ENCODE measurements around the gene RABGEF1. TPM values are rescaled to one million over a fixed set of nuclear protein-coding genes. Genes with fewer than 3 reads are reported as not detected.
"Not testable (repeated sequence)": the region's sequence is repeated elsewhere in the genome, so short reads cannot be mapped to it uniquely, and the experiment has no call there.

Gene RABGEF1
- total and polyA plus RNA-seq, 2 donors, result 16.5 to 17.0 TPM

DNA sequence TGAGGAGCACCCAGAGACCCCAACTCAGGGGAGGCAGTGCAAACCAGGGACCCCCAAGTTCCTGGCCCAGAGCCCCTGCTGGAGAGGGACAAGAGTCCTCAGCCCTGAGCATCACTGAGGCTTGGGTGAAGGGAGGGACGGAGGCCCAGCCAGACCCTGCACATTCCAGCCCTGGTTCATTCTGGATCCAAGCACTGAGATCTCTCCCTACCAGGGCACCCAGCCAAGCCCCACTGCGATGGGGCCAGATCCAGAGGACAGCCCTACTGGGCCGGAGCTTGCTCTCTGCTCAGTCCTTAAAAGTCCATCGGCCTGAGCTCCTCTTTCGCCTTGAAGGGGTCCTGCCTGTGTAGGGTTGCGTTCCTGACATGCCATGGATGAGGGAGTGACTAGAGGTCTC is 40.5 kb upstream of the RABGEF1 start:
- DNase-seq (ENCODE audit: low read depth in 6 of 9, low spot score in 9 of 9), result no peak
- Histone ChIP-seq H3K27me3 (ENCODE audit: control insufficient read depth in 2 of 2, insufficient read depth in 1 of 2, low read length in 1 of 2) (no peaks in the 10 kb centered on the region), H3K4me3 (ENCODE audit: low read length in 2 of 2) (no peak overlapping the region), H3K36me3 (ENCODE audit: control insufficient read depth in 2 of 2, insufficient read depth in 2 of 2, low read length in 1 of 2) (no peaks in the 10 kb centered on the region), H3K4me1 (ENCODE audit: control insufficient read depth in 2 of 2, insufficient read depth in 2 of 2, low read length in 2 of 2) (no peaks in the 10 kb centered on the region), H3K27ac (ENCODE audit: low read depth in 1 of 2, low read length in 1 of 2) (no peak overlapping the region), H3K9me3 (ENCODE audit: control insufficient read depth in 2 of 2, insufficient read depth in 1 of 2, low read length in 1 of 2) (no peaks in the 10 kb centered on the region)
- WGBS, result 92% methylated on average over 6 of the region's 6 CpGs

DNA sequence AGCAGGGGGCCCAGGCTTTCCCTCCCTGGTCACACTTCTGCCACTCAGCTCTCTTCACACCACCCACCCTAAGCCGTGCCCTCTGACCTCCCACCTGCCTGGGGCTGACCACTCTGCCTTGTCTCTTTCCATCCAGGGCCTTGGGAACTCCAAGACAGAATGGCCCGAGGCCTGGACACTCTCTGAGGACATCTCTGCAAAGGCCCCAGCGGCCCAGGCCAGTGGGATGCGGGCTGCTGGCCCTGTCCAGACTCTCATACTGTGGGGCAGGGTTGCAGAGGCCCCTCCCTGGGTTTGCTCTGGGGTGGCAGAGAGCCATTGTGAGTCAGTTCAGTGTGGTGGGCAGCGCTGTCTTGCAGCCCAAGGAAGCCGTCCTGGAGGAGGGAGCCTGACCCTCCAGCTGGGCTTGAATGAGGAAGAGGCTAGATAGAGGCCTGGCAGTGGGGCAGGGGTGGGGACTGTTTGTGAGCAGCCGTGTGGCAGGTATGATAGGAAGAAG is 39.9 kb upstream of the RABGEF1 start:
- Histone ChIP-seq H3K4me3 (ENCODE audit: low read length in 2 of 2) (no peak overlapping the region), H3K9me3 (ENCODE audit: control insufficient read depth in 2 of 2, insufficient read depth in 1 of 2, low read length in 1 of 2) (no peaks in the 10 kb centered on the region), H3K27ac (ENCODE audit: low read depth in 1 of 2, low read length in 1 of 2) (no peak overlapping the region), H3K4me1 (ENCODE audit: control insufficient read depth in 2 of 2, insufficient read depth in 2 of 2, low read length in 2 of 2) (no peaks in the 10 kb centered on the region), H3K36me3 (ENCODE audit: control insufficient read depth in 2 of 2, insufficient read depth in 2 of 2, low read length in 1 of 2) (no peaks in the 10 kb centered on the region), H3K27me3 (ENCODE audit: control insufficient read depth in 2 of 2, insufficient read depth in 1 of 2, low read length in 1 of 2) (no peaks in the 10 kb centered on the region)
- 98% methylated on average over 7 of the region's 7 CpGs for WGBS
- DNase-seq (ENCODE audit: low read depth in 6 of 9, low spot score in 9 of 9), result no peak

DNA sequence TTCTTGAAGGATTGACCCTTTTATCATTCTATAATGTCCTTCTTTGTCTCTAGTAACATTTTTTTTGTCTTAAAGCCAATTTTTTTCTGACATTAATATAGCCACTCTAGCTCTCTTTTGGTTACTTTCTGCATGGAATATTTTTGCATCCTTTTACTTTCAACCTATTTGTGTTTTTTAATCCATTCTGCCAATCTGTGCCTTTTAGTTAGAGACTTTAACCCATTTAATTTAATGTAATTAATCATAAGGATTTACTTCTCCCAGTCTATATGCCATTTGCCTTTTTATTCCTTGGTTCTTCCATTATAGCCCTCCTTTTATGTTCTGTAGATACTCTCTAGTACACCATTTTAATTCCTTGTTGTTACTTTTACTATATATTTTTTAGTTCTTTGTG is 32.7 kb upstream of the RABGEF1 start:
- no peak overlapping the region for H3K4me3 ChIP-seq (ENCODE audit: low read length in 2 of 2)
- H3K27me3 ChIP-seq (ENCODE audit: control insufficient read depth in 2 of 2, insufficient read depth in 1 of 2, low read length in 1 of 2), result no peaks in the 10 kb centered on the region
- DNase-seq (ENCODE audit: low read depth in 6 of 9, low spot score in 9 of 9), result no peak
- H3K36me3 ChIP-seq (ENCODE audit: control insufficient read depth in 2 of 2, insufficient read depth in 2 of 2, low read length in 1 of 2), result no peaks in the 10 kb centered on the region
- H3K4me1 ChIP-seq (ENCODE audit: control insufficient read depth in 2 of 2, insufficient read depth in 2 of 2, low read length in 2 of 2), result no peaks in the 10 kb centered on the region
- H3K9me3 ChIP-seq (ENCODE audit: control insufficient read depth in 2 of 2, insufficient read depth in 1 of 2, low read length in 1 of 2), result no peaks in the 10 kb centered on the region
- no peak overlapping the region for H3K27ac ChIP-seq (ENCODE audit: low read depth in 1 of 2, low read length in 1 of 2)

DNA sequence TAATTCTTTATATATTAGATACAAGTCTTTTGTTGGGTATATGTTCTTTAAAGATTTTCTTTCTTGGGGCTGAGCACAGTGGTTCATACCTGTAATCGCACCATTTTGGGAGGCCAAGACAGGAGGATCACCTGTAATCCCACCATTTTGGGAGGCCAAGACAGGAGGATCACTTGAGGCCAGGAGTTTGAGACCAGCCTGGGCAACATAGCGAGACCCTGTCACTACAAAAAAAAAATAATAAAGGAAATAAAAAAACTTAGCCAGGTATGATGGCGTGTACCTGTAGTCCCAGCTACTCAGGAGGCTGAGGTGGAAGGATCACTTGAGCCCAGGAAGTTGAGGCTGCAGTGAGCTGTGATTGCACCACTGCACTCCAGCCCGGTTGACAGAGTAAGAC is 29.8 kb upstream of the RABGEF1 start:
- H3K4me3 ChIP-seq (ENCODE audit: low read length in 2 of 2); H3K9me3 ChIP-seq (ENCODE audit: control insufficient read depth in 2 of 2, insufficient read depth in 1 of 2, low read length in 1 of 2); DNase-seq (ENCODE audit: low read depth in 6 of 9, low spot score in 9 of 9); H3K27ac ChIP-seq (ENCODE audit: low read depth in 1 of 2, low read length in 1 of 2); H3K36me3 ChIP-seq (ENCODE audit: control insufficient read depth in 2 of 2, insufficient read depth in 2 of 2, low read length in 1 of 2); H3K27me3 ChIP-seq (ENCODE audit: control insufficient read depth in 2 of 2, insufficient read depth in 1 of 2, low read length in 1 of 2); H3K4me1 ChIP-seq (ENCODE audit: control insufficient read depth in 2 of 2, insufficient read depth in 2 of 2, low read length in 2 of 2): not testable (repeated sequence)
- WGBS, result 97% methylated on average over 4 of the region's 4 CpGs

DNA sequence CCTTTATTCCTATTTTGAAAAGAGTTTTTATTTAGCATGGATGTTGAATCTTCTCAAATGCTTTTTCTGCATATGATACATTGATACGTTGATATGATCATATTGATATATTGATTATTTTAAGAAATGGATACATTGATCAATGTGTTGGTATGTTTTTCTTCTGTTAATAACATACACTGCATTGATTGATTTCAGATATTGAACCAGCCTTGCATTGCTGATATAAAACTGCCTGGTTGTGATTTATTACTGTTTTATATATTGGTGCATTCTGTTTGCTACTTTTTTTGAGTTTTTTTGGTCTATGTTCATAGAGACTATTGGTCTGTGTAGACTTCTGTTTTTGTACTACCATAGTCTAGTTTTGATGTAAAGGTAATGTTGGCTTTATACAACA is 26.8 kb upstream of the RABGEF1 start:
- no peak overlapping the region for H3K27ac ChIP-seq (ENCODE audit: low read depth in 1 of 2, low read length in 1 of 2)
- 98% methylated on average over 1 of the region's 1 CpG for WGBS
- no peak overlapping the region for H3K4me3 ChIP-seq (ENCODE audit: low read length in 2 of 2)
- no peaks in the 10 kb centered on the region for H3K27me3 ChIP-seq (ENCODE audit: control insufficient read depth in 2 of 2, insufficient read depth in 1 of 2, low read length in 1 of 2)
- no peak for DNase-seq (ENCODE audit: low read depth in 6 of 9, low spot score in 9 of 9)
- no peaks in the 10 kb centered on the region for H3K9me3 ChIP-seq (ENCODE audit: control insufficient read depth in 2 of 2, insufficient read depth in 1 of 2, low read length in 1 of 2)
- no peaks in the 10 kb centered on the region for H3K4me1 ChIP-seq (ENCODE audit: control insufficient read depth in 2 of 2, insufficient read depth in 2 of 2, low read length in 2 of 2)
- no peaks in the 10 kb centered on the region for H3K36me3 ChIP-seq (ENCODE audit: control insufficient read depth in 2 of 2, insufficient read depth in 2 of 2, low read length in 1 of 2)

DNA sequence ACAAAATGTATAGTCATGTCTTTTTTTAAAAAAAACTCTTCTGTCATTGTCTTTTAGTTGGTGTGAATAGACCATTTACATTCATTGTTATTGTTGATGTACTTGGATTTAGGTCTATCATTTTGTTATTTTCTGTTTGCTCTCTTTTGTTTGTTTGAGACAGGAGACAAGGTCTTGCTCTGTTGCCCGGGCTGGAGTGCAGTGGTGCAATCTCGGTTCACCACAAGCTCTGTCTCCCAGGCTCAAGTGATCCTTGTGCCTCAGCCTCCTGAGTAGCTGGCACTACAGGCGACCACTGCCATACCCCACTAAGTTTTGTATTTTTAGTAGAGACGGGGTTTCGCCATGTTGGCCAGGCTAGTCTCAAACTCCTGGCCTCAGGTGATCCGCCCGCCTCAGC is 23.9 kb upstream of the RABGEF1 start:
- not testable (repeated sequence) for H3K4me1 ChIP-seq (ENCODE audit: control insufficient read depth in 2 of 2, insufficient read depth in 2 of 2, low read length in 2 of 2); H3K27ac ChIP-seq (ENCODE audit: low read depth in 1 of 2, low read length in 1 of 2); H3K36me3 ChIP-seq (ENCODE audit: control insufficient read depth in 2 of 2, insufficient read depth in 2 of 2, low read length in 1 of 2); H3K27me3 ChIP-seq (ENCODE audit: control insufficient read depth in 2 of 2, insufficient read depth in 1 of 2, low read length in 1 of 2); H3K9me3 ChIP-seq (ENCODE audit: control insufficient read depth in 2 of 2, insufficient read depth in 1 of 2, low read length in 1 of 2); DNase-seq (ENCODE audit: low read depth in 6 of 9, low spot score in 9 of 9); H3K4me3 ChIP-seq (ENCODE audit: low read length in 2 of 2)
- WGBS, result 98% methylated on average over 7 of the region's 7 CpGs

DNA sequence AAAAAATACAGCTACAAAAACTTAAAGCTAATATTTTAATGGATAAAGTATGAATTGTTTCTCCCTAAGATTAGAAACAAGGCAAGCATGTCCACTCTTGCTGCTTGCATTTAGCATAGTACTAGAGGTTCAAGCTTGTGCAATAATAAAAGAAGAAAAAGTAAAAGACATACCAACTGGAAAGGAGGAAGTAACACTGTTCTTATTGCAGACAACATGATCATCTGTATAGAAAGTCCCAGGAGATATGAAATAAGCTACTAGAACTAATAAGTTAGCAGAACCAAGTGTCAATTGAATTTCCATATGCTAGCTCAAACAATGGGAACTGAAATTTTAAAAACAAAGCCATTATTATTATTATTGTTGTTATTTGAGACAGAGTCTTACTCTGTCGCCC is 20.0 kb upstream of the RABGEF1 start:
- no peak for DNase-seq (ENCODE audit: low read depth in 6 of 9, low spot score in 9 of 9)
- Histone ChIP-seq H3K27me3 (ENCODE audit: control insufficient read depth in 2 of 2, insufficient read depth in 1 of 2, low read length in 1 of 2) (no peaks in the 10 kb centered on the region), H3K27ac (ENCODE audit: low read depth in 1 of 2, low read length in 1 of 2) (no peak overlapping the region), H3K36me3 (ENCODE audit: control insufficient read depth in 2 of 2, insufficient read depth in 2 of 2, low read length in 1 of 2) (peaks cover 0 to 3% of the 10 kb centered on the region in 2 donors), H3K4me3 (ENCODE audit: low read length in 2 of 2) (no peak overlapping the region), H3K9me3 (ENCODE audit: control insufficient read depth in 2 of 2, insufficient read depth in 1 of 2, low read length in 1 of 2) (peaks cover 0 to 4% of the 10 kb centered on the region in 2 donors), H3K4me1 (ENCODE audit: control insufficient read depth in 2 of 2, insufficient read depth in 2 of 2, low read length in 2 of 2) (no peaks in the 10 kb centered on the region)
- WGBS, result 96% methylated on average over 1 of the region's 1 CpG

DNA sequence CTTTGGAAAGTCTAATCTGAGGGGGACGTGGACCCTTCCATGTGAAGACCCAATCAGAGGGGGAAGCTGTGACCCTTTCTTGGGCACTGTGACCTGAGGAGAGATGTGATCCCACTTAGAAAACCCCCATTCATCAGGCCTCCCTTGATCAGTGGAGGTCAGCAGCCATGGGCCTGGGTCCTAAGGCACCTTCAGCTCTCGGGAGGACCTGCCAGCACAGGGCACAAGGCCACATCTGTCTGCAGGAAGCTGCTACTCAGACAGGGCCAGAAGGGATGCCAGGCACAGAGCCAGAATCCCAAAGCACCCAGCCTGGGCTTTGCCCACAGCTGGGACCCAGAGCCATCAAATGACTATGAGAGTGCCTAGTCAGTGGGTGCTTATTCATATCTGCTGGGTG is 14.7 kb upstream of the RABGEF1 start:
- Histone ChIP-seq H3K27ac (ENCODE audit: low read depth in 1 of 2, low read length in 1 of 2) (no peak overlapping the region), H3K36me3 (ENCODE audit: control insufficient read depth in 2 of 2, insufficient read depth in 2 of 2, low read length in 1 of 2) (peaks cover 0 to 3% of the 10 kb centered on the region in 2 donors), H3K9me3 (ENCODE audit: control insufficient read depth in 2 of 2, insufficient read depth in 1 of 2, low read length in 1 of 2) (peaks cover 0 to 4% of the 10 kb centered on the region in 2 donors), H3K4me3 (ENCODE audit: low read length in 2 of 2) (no peak overlapping the region), H3K27me3 (ENCODE audit: control insufficient read depth in 2 of 2, insufficient read depth in 1 of 2, low read length in 1 of 2) (no peaks in the 10 kb centered on the region), H3K4me1 (ENCODE audit: control insufficient read depth in 2 of 2, insufficient read depth in 2 of 2, low read length in 2 of 2) (no peaks in the 10 kb centered on the region)
- WGBS, result 98% methylated on average over 2 of the region's 2 CpGs
- no peak for DNase-seq (ENCODE audit: low read depth in 6 of 9, low spot score in 9 of 9)

DNA sequence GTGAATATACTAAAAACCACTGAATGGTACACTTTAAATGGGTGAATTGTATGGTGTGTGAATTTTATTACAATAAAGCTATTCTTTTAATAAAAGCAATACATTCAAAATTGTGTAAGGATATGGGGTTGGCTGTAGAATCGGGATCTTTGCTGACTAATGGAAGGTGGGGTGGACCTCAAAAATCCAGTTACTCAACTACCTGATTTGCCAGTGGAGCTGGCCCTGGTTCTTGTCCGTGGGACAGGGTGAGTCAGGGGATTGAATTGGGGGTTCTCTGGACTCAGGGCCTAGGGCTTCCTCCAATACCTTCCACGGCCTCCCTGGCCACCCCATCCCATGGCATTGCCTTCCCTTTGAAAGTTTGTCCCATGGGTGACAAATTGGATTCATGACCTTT is 13.5 kb upstream of the RABGEF1 start:
- 98% methylated on average over 3 of the region's 3 CpGs for WGBS
- H3K27me3 ChIP-seq (ENCODE audit: control insufficient read depth in 2 of 2, insufficient read depth in 1 of 2, low read length in 1 of 2), result no peaks in the 10 kb centered on the region
- H3K9me3 ChIP-seq (ENCODE audit: control insufficient read depth in 2 of 2, insufficient read depth in 1 of 2, low read length in 1 of 2), result peaks cover 0 to 4% of the 10 kb centered on the region in 2 donors
- H3K27ac ChIP-seq (ENCODE audit: low read depth in 1 of 2, low read length in 1 of 2), result no peak overlapping the region
- H3K4me3 ChIP-seq (ENCODE audit: low read length in 2 of 2), result no peak overlapping the region
- DNase-seq (ENCODE audit: low read depth in 6 of 9, low spot score in 9 of 9), result no peak
- no peaks in the 10 kb centered on the region for H3K4me1 ChIP-seq (ENCODE audit: control insufficient read depth in 2 of 2, insufficient read depth in 2 of 2, low read length in 2 of 2)
- H3K36me3 ChIP-seq (ENCODE audit: control insufficient read depth in 2 of 2, insufficient read depth in 2 of 2, low read length in 1 of 2), result no peaks in the 10 kb centered on the region

DNA sequence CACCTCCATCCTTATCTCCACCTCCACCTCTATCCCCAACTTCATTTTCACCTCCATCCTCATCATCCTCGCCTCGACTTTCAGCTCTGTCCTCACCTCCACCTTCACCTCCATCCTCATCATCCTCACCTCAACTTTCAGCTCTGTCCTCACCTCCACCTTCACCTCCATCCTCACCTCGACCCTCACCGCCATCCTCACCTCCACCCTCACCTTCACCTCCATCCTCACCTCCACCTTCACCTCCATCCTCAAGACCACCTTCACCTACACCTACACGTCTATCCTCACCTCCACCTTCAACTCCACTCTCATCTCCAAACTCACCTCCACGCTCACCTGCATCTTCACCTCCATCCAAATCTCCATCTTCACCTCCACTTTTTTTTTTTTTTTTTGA is 12.0 kb upstream of the RABGEF1 start:
- Histone ChIP-seq H3K4me1 (ENCODE audit: control insufficient read depth in 2 of 2, insufficient read depth in 2 of 2, low read length in 2 of 2) (no peaks in the 10 kb centered on the region), H3K27ac (ENCODE audit: low read depth in 1 of 2, low read length in 1 of 2) (no peak overlapping the region), H3K9me3 (ENCODE audit: control insufficient read depth in 2 of 2, insufficient read depth in 1 of 2, low read length in 1 of 2) (peaks cover 0 to 4% of the 10 kb centered on the region in 2 donors), H3K27me3 (ENCODE audit: control insufficient read depth in 2 of 2, insufficient read depth in 1 of 2, low read length in 1 of 2) (no peaks in the 10 kb centered on the region), H3K36me3 (ENCODE audit: control insufficient read depth in 2 of 2, insufficient read depth in 2 of 2, low read length in 1 of 2) (no peaks in the 10 kb centered on the region), H3K4me3 (ENCODE audit: low read length in 2 of 2) (no peak overlapping the region)
- no peak for DNase-seq (ENCODE audit: low read depth in 6 of 9, low spot score in 9 of 9)
- 87% methylated on average over 6 of the region's 6 CpGs for WGBS
